ENCODE results near the gene SIGLEC11.
"Not testable (repeated sequence)": the region's sequence is repeated elsewhere in the genome, so short reads cannot be mapped to it uniquely, and the experiment has no call there.

SIGLEC11 gene

DNA sequence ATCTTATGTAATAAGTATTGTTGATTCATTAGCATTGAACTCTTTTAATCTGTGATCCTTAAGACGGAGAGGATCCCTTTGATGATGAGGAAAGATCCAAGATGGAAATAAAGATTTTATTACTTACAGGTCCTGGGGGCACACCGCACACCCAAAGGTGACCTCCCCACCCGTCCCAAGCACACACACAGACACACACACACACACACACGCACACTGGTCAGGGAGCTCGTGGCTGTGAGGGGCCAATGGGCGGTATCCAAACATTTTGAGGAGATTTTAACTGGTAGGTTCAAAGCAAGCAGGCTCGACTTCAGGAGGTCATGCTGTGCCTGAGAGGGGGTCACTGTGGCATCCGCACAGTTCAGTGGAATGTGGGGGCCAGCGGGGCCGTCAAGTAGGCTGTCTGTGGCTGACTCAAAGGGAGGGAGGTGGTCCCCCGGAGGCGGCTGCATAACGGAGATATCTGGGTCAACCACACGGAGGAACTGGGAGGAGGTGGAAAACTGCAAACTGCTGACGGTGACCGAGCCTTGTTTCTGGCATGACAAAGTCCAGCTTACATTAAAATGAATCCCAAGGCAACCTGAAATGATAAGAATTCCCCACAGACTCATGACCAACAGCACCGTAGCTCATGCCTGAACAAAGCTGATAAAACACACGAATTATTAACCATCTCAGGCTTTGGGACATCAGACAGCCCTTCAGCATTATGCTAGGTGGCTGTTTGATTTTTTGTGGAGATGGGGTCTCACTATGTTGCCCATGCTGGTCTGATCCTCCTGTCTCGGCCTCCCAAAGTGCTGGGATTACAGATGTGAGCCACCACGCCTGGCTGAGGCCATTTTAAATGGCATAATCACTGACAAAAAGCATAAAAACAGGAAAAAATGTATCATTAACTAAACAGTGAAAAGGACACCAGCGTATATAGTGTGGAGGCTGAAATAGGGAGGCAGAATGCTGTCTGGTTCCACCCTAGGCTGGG is 20.9 kb upstream of the SIGLEC11 start:
- DNase-seq: no peak

- no peak for DNase-seq
Observed at GRCh38 chr19:49978324-49978723, 17.4 kb upstream of the SIGLEC11 start.

- no peak for DNase-seq
Observed at GRCh38 chr19:49977881-49978280, 16.9 kb upstream of the SIGLEC11 start.

DNA sequence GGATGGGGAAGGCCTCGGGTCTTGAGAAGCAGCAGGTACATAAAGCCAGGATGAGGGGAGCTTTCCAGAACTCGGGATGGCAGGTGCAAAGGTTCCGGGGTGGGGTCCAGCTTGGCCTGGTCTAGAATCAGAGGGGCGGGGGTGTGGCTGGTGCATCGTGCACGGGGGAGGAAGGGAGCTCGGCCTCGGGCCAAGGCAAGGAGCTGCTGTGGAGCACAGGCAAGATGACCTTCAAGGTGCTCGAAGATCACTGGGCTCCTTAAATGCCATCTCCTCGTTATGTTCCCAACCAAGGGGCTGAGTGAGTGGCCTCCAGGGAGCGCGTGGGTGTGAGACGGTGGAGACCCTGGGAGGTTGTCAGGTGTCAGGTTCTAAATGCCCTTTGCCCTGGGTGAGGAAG is 16.1 kb upstream of the SIGLEC11 start:
- DNase-seq: no peak

- no peak for DNase-seq
Observed at GRCh38 chr19:49976496-49976895, 15.5 kb upstream of the SIGLEC11 start.

DNA sequence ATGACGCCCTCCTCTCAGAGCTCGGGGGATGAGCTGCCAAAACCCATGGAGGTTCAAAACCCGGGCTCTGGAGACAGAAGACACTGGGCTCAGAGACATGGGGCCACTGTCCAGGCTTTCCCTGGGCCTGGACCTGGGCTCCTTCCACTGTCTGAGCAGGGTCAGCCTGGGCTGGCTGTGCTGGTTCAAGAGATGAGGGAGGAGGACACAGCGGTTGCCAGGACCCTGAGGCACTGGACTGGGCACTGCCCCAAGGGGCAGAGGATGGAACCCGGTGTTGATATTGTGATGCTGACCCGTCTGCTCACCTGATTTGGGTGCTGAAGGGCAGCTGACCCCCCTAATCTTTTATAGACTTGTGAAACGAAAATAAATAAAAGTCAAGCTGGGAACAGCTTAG is 14.1 kb upstream of the SIGLEC11 start:
- no peak for DNase-seq

DNA sequence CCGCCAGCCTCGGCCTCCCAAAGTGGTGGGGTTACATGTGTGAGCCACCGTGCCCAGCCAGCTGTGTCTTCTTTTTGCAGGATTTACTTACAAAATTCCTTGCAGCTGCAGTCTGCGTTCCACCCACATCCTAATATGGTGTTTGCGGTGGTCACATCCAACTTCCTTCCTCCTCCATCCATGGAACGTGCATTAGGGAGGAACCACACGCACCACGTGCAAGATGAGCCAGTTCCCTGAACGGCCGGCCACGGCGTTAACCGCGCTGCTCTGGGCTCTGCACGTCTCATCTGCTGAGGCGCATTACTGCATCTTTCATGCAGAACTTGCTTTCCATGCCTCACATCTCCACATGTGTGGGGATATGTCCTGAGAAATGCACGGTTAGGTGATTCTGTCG is 13.0 kb upstream of the SIGLEC11 start:
- no peak for DNase-seq

GRCh38 chr19:49972841-49973240 is 11.9 kb upstream of the SIGLEC11 start:
- no peak for DNase-seq

DNA sequence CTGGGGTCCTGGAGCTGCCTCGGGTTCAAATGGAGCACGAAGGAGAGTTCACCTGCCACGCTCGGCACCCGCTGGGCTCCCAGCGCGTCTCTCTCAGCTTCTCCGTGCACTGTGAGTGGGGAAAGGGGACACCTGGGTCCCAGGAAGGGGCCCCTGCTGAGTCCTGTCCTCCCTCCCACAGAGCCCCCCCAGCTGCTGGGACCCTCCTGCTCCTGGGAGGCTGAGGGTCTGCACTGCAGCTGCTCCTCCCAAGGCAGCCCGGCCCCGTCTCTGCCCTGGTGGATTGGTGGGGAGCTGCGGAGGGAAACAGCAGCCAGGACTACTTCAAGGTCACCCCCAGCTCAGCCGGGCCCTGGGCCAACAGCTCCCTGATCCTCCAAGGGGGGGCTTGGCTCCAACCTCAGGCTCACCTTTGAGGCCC is 11.0 kb upstream of the SIGLEC11 start:
- DNase-seq: no peak

- not testable (repeated sequence) for DNase-seq
Observed at GRCh38 chr19:49969355-49969754, 8.4 kb upstream of the SIGLEC11 start.

DNA sequence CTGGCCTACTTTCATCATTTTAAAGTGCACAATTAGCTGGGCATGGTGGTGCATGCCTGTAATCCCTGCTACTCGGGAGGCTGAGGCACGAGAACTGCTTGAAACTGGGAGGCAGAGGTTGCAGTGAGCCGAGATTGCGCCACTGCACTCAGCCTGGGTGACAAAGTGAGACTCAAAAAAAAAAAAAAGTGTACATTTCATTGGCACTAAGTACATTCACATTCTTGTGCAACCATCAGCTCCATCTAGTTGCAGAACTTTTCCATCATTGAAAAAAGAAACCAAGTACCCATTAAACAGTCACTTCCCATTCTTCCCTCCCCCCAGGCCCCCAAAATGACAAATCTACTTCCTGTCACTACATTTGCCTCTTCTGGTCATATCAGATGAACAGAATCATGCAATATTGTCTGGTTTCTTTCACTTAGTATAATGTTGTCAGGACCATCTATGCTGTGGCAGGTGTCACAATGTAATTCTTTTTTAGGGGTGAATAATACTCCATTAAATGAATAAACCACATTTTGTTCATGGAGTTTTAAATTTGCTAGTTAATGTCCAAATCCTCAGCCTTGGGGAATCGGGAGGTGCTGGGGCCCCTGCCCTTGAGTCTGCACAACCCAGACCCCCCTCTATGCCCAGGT is 7.4 kb upstream of the SIGLEC11 start:
- DNase-seq: no peak

DNA sequence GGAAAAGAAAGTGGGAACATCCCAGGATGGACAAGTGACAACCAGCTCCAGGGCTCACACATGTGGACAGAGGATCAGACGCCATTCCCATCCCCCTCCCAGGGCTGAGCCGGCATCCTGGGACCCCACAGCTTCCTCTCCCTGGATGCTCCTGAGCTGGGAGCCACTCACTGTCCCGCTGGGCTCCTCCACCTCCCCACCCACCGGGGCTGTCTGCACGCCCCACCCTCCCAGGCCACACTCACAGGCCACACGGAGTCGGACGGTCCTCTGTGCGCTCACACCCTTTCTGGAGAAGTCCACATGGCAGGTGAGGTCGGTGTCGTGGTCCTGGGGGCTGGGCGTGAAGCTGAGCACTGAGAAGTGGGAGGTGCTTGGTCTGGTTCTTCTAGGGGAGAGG is 1.1 kb downstream of the SIGLEC11 start:
- DNase-seq: not testable (repeated sequence)

- DNase-seq: not testable (repeated sequence)
Observed at GRCh38 chr19:49958596-49958995, 2.4 kb downstream of the SIGLEC11 start.

DNA sequence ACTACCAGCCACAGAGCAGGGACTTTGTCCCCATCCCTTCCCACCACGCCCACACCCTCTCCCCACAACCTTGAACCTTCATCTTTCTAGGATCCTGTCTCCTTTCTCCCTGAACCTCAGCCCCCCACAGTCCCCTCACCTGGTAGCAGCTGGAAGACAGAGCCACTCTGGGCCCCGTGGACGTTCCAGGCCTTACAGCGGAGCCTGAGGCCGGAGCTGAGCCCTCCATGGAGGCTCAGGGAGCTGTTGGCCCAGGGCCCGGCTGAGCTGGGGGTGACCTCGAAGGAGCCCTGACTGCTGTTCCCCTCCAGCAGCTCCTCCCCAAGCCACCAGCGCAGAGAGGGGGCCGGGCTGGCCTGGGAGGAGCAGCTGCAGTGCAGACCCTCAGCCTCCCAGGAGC is 2.8 kb downstream of the SIGLEC11 start:
- not testable (repeated sequence) for DNase-seq

- no peak for DNase-seq
Observed at GRCh38 chr19:49957262-49957915, 3.6 kb downstream of the SIGLEC11 start.

GRCh38 chr19:49956115-49956495 is 4.9 kb downstream of the SIGLEC11 start:
- DNase-seq: no peak

GRCh38 chr19:49954933-49955332 is 6.0 kb downstream of the SIGLEC11 start:
- DNase-seq: no peak

- DNase-seq: no peak
Observed at GRCh38 chr19:49954092-49954829, 6.7 kb downstream of the SIGLEC11 start.

GRCh38 chr19:49953416-49953815 is 7.6 kb downstream of the SIGLEC11 start:
- DNase-seq: no peak

DNA sequence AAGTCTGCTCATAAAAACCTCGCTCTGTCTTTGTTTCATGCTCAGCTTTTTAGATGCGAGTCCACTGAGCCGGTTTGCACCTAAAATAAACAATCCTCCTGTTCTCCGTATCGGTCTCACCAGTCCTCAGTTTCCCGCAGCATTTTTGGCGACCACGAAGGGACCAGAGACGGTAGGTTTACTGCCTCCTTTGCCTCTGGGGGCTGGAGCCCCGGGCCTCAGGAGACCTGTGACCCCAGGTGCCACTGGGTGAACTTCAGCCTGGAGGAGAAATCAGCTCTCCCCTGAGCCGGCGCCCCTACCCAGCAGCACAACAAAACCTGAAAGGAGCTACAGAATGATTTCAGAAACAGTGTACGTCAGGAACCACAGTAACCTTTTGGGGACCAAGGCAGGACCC is 8.1 kb downstream of the SIGLEC11 start:
- DNase-seq: no peak

DNA sequence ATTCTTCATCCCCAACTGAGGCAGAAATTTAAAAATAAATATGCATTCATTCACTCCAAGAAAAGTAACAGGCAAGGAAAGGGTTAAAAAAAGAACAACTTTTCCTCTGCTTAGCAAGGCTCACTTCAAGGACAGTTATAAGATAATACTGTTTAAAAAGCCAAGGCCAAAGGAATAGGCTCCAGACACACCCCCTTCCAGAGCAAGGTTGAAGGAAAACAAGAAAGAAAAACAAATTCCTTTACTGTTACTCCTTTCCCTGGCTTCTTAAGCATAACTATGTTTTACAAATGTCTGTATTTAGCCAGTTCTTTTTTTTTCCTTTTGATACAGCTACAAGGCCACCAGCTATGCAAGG is 8.5 kb downstream of the SIGLEC11 start:
- no peak for DNase-seq

DNA sequence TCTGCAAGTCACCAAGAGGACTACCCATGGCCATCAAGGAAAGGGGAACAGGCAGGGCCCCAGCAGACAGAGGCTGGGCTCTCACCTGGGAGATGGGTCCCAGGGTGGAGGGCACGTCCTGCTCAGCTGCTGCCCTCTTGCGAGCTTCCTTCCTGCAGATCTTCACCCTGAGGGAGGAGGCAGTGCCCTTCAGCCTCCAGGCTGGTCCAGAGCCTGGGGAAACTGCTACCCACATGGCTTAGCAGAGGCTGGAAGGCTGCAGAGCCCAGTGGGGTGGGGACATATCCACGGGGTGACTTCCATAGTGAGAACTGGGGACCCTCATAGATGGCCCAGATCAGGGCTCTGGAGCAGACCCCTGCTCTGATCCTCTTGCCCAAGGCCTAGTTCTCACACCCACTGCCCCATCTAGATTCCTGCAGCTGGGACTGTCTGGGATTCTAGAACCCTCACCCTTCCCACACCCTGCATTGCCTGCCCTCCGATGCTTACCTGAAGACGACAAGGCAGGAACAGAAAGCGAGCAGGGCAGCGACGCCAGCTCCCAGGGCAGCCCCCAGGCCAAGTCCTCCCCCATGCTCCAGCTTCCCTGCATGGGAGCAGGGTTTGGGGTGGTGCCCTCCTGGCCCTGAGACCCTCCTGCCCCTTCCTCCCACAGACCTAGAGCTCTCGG is 9.0 kb downstream of the SIGLEC11 start:
- DNase-seq: no peak

All from T-helper 2 cell (primary cell).